GM18873 (cell line): ENCODE measurements around the gene MAD2L1BP.
"Not testable (repeated sequence)": the region's sequence is repeated elsewhere in the genome, so short reads cannot be mapped to it uniquely, and the experiment has no call there.

Experiments
- ATAC-seq: cut with Tn5 transposase; IDR thresholded peaks from one replicate; pipeline ENCODE4 v1.9.1; 2021; ENCODE audit warnings: mild to moderate bottlenecking, moderate library complexity, moderate number of reproducible peaks; ENCODE audit not compliant: unreplicated experiment, low FRiP score

Gene MAD2L1BP, protein sequence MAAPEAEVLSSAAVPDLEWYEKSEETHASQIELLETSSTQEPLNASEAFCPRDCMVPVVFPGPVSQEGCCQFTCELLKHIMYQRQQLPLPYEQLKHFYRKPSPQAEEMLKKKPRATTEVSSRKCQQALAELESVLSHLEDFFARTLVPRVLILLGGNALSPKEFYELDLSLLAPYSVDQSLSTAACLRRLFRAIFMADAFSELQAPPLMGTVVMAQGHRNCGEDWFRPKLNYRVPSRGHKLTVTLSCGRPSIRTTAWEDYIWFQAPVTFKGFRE

DNA sequence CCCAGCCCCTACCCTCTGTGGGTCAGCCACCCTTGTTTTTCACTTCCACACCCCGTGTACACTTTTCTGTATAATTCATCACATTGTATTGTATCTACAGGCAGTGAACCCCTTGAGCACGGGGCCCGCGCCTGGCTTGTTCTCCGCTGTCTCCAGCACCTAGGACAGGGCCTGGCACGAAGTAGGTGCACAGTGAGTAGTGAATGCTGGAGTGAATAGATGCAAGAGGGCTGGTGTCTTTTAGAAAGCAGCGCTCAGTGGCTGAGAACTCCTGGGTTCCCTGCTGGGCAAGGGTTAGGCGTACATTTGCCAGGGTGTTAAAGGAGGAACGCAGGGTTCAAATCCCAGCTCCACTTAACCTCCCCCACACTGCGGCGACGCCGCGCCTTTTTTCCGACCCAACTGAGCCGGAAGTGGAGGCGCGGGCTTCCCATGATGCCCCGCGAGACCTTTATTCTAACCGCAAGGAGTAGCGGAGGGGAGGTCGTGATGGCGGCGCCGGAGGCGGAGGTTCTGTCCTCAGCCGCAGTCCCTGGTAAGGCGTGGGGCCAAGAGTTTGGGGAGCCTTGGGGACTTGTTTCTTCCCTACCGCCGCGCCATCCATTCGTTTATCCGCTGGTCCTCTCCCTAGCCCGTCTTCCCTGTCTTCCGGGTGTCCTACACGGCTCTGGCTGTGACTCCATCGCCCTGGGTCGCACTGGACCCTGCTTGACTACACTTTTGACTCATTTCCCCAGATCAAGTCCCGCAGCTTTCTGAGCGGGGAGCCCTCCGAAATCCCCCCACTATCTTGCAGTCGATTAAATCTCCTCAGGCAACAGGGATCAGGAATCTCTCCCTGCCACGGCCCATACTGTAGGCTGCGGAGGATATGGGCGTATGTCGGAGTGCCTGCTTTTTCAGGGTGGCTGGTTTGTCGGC is at the start of gene MAD2L1BP:
Gene MAD2L1BP, plus strand, starts transcription at position 454 of the 921 bp plus-strand sequence. Its CDS starts 36 bp downstream, at position 490.
- ATAC-seq, result peak; percentile 62

GRCh38 chr6:43588194-43588593 is 47.4 kb upstream of the MAD2L1BP start:
- ATAC-seq, result no peak

DNA sequence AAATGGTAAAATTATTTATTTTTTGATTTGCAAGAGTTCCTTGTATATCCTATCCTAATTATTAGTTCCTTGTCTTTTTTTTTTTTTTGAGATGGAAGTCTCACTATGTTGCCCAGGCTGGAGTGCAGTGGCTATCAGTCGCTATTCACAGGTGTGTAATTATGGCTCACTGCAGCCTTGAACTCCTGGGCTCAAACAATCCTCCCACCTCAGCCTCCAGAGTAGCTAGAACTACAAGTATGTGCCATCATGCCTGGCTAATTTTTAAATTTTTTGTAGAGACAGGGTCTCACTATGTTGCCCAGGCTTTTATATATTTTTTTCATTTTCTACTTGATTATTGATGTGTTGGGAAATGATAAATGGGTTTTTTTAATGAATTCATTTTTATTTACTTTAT is 46.1 kb upstream of the MAD2L1BP start:
- not testable (repeated sequence) for ATAC-seq

- no peak for ATAC-seq
Observed at GRCh38 chr6:43593938-43594337, 41.7 kb upstream of the MAD2L1BP start.

GRCh38 chr6:43600595-43600994 is 35.0 kb upstream of the MAD2L1BP start:
- no peak for ATAC-seq

DNA sequence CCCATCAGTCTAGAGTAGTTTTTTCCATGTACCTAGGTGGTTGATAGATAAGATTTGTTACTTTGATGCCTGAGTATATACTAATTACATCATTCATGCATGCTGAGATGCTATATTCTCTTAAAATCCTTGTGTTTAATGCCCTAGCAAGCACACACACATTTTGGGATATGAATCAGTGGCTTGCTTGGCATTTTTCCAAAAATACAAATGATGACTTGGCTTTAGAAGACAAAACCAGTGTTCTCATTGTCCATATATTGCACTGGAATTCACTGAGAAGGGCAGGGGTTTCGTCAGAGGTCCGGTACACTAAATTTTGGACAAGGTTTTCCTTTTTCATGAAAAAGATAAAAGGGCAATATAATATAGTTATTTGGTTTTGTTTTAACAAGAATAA is 31.5 kb upstream of the MAD2L1BP start:
- no peak for ATAC-seq

DNA sequence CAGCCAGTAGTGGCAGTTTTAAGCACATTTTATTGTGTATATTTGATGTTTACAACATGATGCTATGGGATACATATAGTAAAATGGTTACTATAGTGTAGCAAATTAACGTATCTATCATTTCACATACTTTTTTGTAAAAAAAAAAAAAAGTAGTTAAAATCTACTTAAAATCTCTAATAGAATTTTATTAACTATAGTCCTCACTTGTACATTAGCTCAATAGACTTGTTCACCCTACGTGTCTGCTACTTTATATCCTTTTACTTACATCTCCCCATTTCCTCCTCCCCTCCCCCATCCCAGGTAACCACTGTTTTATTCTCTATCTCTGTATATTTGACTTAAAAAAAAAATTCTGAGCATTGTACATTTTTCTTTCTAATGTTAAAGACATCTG is 29.6 kb upstream of the MAD2L1BP start:
- no peak for ATAC-seq

DNA sequence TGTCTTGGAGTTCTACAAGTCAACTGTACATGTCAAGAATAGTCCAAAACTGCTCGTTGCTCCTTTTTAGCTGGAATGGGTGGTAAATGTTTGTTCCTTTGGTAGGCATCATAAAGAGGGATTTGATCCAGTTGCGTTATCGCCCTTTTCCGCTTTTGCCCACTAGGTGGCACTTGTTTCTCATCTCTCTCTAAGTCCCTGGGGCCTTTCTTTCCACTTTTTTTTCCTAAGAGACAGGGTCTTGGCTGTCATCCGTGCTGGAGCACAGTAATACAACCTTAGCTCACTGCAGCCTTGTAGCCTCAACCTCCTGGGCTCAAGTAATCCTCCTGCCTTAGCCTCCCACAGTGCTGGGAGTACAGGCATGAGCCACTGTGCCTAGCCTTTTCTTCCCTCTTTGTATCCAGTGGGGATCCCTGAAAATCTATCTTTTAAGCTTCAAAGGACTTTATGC is 27.3 kb upstream of the MAD2L1BP start:
- ATAC-seq, result no peak

GRCh38 chr6:43608807-43609206 is 26.8 kb upstream of the MAD2L1BP start:
- ATAC-seq, result no peak

GRCh38 chr6:43609402-43609801 is 26.2 kb upstream of the MAD2L1BP start:
- no peak for ATAC-seq

GRCh38 chr6:43610431-43610830 is 25.2 kb upstream of the MAD2L1BP start:
- ATAC-seq, result no peak

DNA sequence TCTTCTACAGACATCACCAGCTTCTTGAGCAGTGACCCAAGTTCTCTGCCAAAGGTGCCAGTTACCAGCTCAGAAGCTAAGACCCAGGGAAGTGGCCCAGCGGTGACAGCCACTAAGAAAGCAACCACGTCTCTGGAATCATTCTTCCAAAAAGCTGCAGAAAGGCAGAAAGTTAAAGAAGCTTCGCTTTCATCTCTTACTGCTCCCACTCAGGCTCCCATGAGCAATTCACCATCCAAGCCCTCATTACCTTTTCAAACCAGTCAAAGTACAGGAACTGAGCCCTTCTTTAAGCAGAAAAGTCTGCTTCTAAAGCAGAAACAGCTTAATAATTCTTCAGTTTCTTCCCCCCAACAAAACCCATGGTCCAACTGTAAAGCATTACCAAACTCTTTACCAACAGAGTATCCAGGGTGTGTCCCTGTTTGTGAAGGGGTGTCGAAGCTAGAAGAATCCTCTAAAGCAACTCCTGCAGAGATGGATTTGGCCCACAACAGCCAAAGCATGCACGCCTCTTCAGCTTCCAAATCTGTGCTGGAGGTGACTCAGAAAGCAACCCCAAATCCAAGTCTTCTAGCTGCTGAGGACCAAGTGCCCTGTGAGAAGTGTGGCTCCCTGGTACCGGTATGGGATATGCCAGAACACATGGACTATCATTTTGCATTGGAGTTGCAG is 21.8 kb upstream of the MAD2L1BP start:
- ATAC-seq, result no peak

DNA sequence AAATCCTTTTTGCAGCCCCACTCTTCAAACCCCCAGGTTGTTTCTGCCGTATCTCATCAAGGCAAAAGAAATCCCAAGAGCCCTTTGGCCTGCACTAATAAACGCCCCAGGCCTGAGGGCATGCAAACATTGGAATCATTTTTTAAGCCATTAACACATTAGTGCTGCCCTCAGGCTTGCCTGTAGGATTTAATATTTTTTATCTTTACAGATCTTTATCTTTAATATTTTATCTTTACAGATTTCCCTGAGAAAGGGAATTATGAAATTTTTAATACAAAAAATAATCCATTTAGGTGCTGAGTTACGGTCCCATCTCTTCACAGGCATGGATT is 21.3 kb upstream of the MAD2L1BP start:
- no peak for ATAC-seq

DNA sequence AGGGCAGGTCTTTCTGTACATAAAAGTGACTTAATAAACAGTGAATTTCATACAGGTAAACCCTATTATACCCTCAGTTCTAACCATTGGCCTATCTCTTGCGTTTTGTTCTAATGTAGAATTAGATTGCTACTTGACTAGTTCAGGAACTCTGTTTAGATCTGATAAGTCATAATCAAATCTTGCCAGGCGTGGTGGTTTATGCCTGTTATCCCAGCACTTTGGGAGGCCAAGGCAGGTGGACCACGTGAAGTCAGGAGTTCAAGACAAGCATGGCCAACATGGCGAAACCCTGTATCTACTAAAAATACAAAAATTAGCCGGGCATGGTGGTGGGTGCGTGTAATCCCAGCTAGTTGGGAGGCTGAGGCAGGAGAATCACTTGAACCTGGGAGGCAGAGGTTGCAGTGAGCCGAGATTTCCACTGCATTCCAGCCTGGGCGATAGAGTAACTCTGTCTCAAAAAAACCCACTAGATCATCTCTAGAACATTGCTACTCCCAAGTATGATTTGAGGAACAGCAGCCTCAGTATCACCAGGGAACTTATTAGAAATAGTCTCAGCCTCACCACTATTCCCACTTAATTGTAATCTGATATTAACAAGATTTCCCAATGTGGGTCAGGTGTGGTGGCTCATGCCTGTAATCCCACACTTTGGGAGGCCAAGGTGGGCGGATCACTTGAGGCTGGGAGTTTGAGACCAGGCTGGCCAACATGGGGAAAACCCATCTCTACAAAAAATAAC is 18.7 kb upstream of the MAD2L1BP start:
- no peak for ATAC-seq

DNA sequence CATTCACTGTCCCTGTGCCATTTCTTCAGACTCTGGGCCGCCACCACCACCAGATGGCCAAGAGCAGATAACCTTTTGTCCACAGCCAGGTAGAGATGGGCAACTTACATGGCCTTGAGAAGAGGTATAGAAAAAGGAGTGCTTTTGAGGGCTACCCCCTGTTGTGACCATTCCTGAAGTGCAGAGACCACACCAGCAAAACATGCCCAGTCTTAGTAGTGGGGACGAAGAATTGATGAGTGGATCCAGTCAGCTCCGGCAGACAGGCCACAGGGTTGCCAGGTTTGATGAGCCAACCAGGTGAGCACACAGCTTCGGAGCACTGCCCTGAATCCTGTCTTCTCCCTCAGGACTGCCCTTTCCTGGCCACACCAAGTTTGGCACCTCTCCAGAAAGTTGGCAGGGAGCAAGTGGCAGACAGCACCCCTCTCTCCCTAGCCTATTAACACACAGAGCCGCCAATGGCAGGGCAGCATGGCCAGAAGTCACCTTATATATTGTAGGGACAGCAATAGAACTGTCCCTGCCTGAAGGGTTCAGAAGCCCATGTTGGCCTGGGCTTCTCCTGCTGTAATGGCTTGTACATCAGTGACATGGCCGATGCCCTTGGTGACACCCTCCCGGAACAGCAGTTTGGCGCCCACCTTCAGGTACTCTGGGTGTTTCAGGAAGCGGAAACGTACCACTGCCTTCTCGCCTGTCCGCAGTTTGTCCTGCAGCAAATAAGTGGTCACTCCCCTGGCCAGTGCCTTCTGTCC is 14.4 kb upstream of the MAD2L1BP start:
- ATAC-seq, result no peak

DNA sequence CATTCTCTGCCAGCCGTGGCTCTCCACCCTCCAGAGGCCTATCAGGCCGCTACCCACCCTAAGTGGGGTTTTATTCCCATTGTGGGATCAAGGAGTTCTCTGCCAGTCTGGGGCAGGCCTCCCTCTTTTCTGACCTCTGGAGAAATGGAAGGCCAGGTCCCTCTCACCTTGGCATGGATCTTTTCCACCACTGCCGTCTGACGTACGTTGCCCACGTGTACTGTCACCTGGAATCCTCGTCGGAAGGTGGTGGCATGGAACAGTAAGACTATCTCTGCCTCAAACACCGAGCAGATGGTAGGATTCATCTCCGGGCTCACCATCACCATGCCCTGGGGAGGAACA is 13.8 kb upstream of the MAD2L1BP start:
- no peak for ATAC-seq

- ATAC-seq, result no peak
Observed at GRCh38 chr6:43622541-43622940, 13.1 kb upstream of the MAD2L1BP start.

- ATAC-seq, result no peak
Observed at GRCh38 chr6:43623880-43624785, 11.5 kb upstream of the MAD2L1BP start.

- ATAC-seq, result no peak
Observed at GRCh38 chr6:43624786-43625288, 10.8 kb upstream of the MAD2L1BP start.
